Panc1 (cell line): ENCODE results near the gene HSPA1L. TPM values are rescaled to one million over a fixed set of nuclear protein-coding genes. Genes with fewer than 3 reads are reported as not detected.

Experiments used
- ATAC-seq: fragments of 200-7000 bp; cut with Tn5 transposase; 2 replicates; pipeline ENCODE4 v1.9.1; 2020; ENCODE audit warnings: mild to moderate bottlenecking, moderate library complexity
- BruUV-seq: library from RNA; stranded (reverse); fragments of 400-500 nt; replicated peaks from 2 replicates; lab custom pipeline; 2021; lab: Mats Ljungman, UMichigan
- CTCF ChIA-PET: fragments of 300-600 bp; sonication (Branson Sonifier 250); formaldehyde crosslinking; loops from one replicate; lab custom pipeline; 2022; ENCODE audit warnings: antibody characterized with exemption; lab: Charles Lee
- POLR2A ChIA-PET: fragments of 300-600 bp; sonication (Branson Sonifier 250); formaldehyde crosslinking; loops from one replicate; lab custom pipeline; 2022; ENCODE audit warnings: antibody characterized with exemption; lab: Charles Lee
- DNase-seq: peaks from one replicate; pipeline ENCODE4 v3.0.0-alpha.2; 2010; ENCODE audit warnings: low read depth, low spot score
- H3K27ac ChIP-seq: 2 replicates; pipeline ENCODE4 v1.5.1; 2011; ENCODE audit warnings: mild to moderate bottlenecking, low read length, inconsistent platforms
- H3K27me3 ChIP-seq: fragments of 200-500 bp; sonication (Bioruptor generic); 2 replicates; pipeline ENCODE4 v1.6.0; 2014; ENCODE audit warnings: low read length, inconsistent platforms; ENCODE audit not compliant: control insufficient read depth, insufficient read depth
- H3K36me3 ChIP-seq: fragments of 200-500 bp; sonication (Bioruptor generic); 2 replicates; pipeline ENCODE4 v1.5.1; 2014; ENCODE audit warnings: inconsistent platforms, mild to moderate bottlenecking, low read length, moderate library complexity; ENCODE audit not compliant: control insufficient read depth, insufficient read depth
- H3K4me1 ChIP-seq: 2 replicates; pipeline ENCODE4 v1.5.1; 2011; ENCODE audit warnings: inconsistent platforms, mild to moderate bottlenecking, low read length, moderate library complexity; ENCODE audit not compliant: control insufficient read depth, insufficient read depth
- H3K4me3 ChIP-seq, 2 experiments: 2 replicates each; pipeline ENCODE4 v1.5.1; 2011 to 2012; ENCODE audit warnings: low read depth in 2 of 2, low read length in 2 of 2, mild to moderate bottlenecking in 2 of 2, inconsistent platforms in 1 of 2, moderate library complexity in 1 of 2
- H3K9me3 ChIP-seq: fragments of 200-500 bp; sonication (Bioruptor generic); 2 replicates; pipeline ENCODE4 v1.5.1; 2014; ENCODE audit warnings: low read depth, mild to moderate bottlenecking, inconsistent platforms, low read length, moderate library complexity; ENCODE audit not compliant: control insufficient read depth, insufficient read depth
- CTCF ChIP-seq: fragments of 450-650 bp; IDR thresholded peaks from 2 replicates; pipeline ENCODE4 v1.5.1; 2017; ENCODE audit warnings: mild to moderate bottlenecking
- POLR2AphosphoS5 ChIP-seq: IDR thresholded peaks from 2 replicates; pipeline ENCODE4 v1.6.1; 2012; ENCODE audit warnings: mild to moderate bottlenecking, low read depth, low read length, moderate library complexity
- SIN3A ChIP-seq: IDR thresholded peaks from 2 replicates; pipeline ENCODE4 v1.6.1; 2012; ENCODE audit warnings: low read depth, mild to moderate bottlenecking, low read length, moderate library complexity, borderline replicate concordance; ENCODE audit not compliant: insufficient read depth
- TCF7L2 ChIP-seq: IDR thresholded peaks from 2 replicates; pipeline ENCODE4 v1.6.1; 2011; ENCODE audit warnings: mild to moderate bottlenecking, low read depth, low read length, inconsistent platforms
- in situ Hi-C: cut with HindIII; loops from 2 replicates; pipeline ENCODE4 v1.10.0; 2016; ENCODE audit warnings: low sequenced_read_pairs, low pct_unique_long_range_greater_than_20kb
- intact Hi-C: fragments of 100-400 bp; cut with micrococcal nuclease; formaldehyde crosslinking; loops from one replicate; pipeline ENCODE4 v1.10.0; 2022; ENCODE audit not compliant: unreplicated experiment
- total RNA-seq: library from RNA; stranded (reverse); gene quantifications from one replicate; pipeline ENCODE4 v1.2.1, GENCODE V29; 2021; ENCODE audit not compliant: unreplicated experiment
- TF ChIP-seq, protein P1 (sequence below), 2 experiments: IDR thresholded peaks; 2 replicates each; pipeline ENCODE4 v1.6.1; 2011 to 2012; ENCODE audit warnings: low read depth in 2 of 2, control low read depth in 1 of 2, low read length in 1 of 2, mild to moderate bottlenecking in 1 of 2, moderate library complexity in 1 of 2; ENCODE audit not compliant: insufficient read depth in 1 of 2

HSPA1L gene
- total RNA-seq, 1 experiment from 2014 or later, result 2.8 TPM

GRCh38 chr6:31796993-31797385 is 18.1 kb downstream of the HSPA1L start:
- no peak for DNase-seq
- ChIA-PET CTCF (interaction anchor here (1.1 kb wide), 1 partner anchor 9 kb away, joined by 3 read pairs; no protein-coding TSS in a partner anchor), POLR2A (interaction anchor here (0.6 kb wide), 1 partner anchor 34 kb away, joined by 3 read pairs; no protein-coding TSS in a partner anchor)
- ATAC-seq, result no peak
- Histone ChIP-seq H3K9me3 (no peaks in the 10 kb centered on the region), H3K4me1 (peaks cover 15% of the 10 kb centered on the region), H3K36me3 (no peaks in the 10 kb centered on the region; the same call in 1 of the 2 replicates), H3K4me3 (no peak overlapping the region), H3K27me3 (no peaks in the 10 kb centered on the region), H3K27ac (peak overlapping the region; percentile 67)
- intact Hi-C loops, result no loop called here
- BruUV-seq, result no TSS peak
- in situ Hi-C loops, result no loop called here
- TF ChIP-seq, protein P1, sequence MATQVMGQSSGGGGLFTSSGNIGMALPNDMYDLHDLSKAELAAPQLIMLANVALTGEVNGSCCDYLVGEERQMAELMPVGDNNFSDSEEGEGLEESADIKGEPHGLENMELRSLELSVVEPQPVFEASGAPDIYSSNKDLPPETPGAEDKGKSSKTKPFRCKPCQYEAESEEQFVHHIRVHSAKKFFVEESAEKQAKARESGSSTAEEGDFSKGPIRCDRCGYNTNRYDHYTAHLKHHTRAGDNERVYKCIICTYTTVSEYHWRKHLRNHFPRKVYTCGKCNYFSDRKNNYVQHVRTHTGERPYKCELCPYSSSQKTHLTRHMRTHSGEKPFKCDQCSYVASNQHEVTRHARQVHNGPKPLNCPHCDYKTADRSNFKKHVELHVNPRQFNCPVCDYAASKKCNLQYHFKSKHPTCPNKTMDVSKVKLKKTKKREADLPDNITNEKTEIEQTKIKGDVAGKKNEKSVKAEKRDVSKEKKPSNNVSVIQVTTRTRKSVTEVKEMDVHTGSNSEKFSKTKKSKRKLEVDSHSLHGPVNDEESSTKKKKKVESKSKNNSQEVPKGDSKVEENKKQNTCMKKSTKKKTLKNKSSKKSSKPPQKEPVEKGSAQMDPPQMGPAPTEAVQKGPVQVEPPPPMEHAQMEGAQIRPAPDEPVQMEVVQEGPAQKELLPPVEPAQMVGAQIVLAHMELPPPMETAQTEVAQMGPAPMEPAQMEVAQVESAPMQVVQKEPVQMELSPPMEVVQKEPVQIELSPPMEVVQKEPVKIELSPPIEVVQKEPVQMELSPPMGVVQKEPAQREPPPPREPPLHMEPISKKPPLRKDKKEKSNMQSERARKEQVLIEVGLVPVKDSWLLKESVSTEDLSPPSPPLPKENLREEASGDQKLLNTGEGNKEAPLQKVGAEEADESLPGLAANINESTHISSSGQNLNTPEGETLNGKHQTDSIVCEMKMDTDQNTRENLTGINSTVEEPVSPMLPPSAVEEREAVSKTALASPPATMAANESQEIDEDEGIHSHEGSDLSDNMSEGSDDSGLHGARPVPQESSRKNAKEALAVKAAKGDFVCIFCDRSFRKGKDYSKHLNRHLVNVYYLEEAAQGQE (IDR thresholded peaks at IDR 0.05; ENCODE audit: insufficient read depth in 1 of 2, low read depth in 2 of 2, low read length in 1 of 2), result no peak
- TF ChIP-seq POLR2AphosphoS5, result no peak
- TF ChIP-seq CTCF, result no peak

DNA sequence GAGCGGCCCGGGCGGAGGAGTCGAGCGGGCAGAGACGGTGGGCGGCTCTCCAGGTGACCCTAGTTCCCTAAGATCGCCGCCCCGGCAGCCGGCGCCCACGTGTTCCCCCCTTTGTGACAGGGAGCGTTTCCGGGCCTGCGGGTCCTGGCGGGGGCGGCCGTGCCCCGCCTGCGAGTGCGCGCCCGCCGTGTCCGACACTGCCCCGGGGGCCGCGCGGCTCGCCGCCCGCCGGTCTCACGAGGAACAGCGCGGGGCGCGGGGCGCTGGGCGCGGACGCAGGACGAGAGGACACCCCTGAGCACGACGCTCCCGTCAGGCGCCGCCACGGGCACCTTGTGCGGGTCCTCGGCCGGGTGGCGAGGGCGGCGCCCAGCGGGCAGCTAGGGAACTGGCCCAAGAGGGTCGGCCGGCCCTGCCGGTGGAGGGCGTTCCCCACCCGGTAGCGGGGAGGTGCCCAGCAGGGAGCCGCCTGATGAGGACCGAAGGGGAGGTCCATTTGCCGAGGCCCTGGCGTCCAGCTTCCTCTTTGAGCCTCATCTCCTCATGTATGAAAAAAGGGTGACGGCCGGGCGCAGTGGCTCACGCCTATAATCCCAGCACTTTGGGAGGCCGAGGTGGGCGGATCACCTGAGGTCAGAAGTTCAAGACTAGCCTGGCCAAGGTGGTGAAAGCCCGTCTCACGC is 19.3 kb downstream of the HSPA1L start, which contains the start of gene VARS1:
TSS of gene VARS1 (minus strand) at position 137 of the 683 bp plus-strand sequence. CDS start 535 bp downstream, outside the sequence.
- Histone ChIP-seq H3K4me3 (peak within 1 kb of the TSS; percentile 92 to 99), H3K36me3 (peaks cover 5% of the 10 kb centered on the region), H3K27ac (peak within 1 kb of the TSS; percentile 99), H3K9me3 (no peaks in the 10 kb centered on the region), H3K4me1 (peaks cover 21% of the 10 kb centered on the region), H3K27me3 (no peaks in the 10 kb centered on the region)
- no peak for DNase-seq
- no TSS peak for BruUV-seq
- TF ChIP-seq SIN3A (peak; percentile 96; the same call in 1 of the 2 replicates), CTCF (peak; percentile 91), TCF7L2 (no peak), POLR2AphosphoS5 (peak; percentile 62)
- TF ChIP-seq, protein P1 (IDR thresholded peaks at IDR 0.05; ENCODE audit: insufficient read depth in 1 of 2, low read depth in 2 of 2, low read length in 1 of 2), result no peak
- ATAC-seq, result peak; percentile 90
- intact Hi-C loops (no loop called here), in situ Hi-C loops (no loop called here)
- ChIA-PET CTCF (no interaction called here), POLR2A (interaction anchor here (0.6 to 0.7 kb wide), 3 partner anchors 10 to 114 kb away, joined by 3 to 4 read pairs (median 3); no protein-coding TSS in a partner anchor)
